ENCODE results near the gene SAMD5. TPM values are rescaled to one million over a fixed set of nuclear protein-coding genes. Genes with fewer than 3 reads are reported as not detected.

Gene SAMD5
- total RNA-seq (under 1 TPM; 0.02 to 0.04 TPM), polyA plus RNA-seq (not detected)

DNA sequence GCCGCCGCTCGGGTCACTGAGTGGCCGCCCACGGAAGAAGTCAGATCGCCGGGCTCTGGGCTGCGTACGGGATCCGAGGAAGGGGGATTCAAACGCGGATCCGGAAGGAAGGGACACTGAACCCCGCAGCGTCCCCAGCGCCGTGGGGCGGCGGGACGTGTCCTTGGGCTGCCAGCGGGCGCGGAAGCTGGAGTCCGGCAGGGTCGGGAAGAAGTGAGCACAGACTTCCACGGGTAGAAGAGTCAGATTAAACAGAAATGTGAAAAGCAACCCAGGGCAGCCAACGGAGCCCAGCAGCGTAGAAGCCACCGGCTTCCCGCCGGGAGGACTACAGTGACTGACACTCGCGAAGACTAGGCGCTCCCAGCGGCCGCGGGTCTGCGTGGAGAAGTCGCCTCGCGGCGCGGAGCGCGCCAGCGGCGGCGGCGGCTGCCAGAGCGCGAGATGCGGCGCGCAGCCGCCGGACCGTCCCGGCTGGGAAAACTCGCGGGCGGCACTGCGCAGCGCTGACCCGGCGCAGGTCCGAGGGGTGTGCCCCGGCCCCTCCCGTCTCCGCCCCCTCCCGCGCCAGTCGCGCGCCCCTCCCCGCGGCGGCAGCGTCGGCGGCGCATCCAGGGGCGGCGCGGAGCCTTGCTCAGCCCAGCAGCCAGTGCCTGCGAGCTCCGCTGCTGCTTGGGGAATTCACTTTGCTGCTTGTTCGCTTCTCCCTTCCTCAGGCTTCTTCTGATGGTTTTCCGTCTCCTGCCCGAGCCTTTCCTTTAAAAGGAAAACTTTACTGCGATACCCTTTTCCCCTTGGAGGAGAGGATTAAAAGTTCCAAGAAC, at the start of gene SAMD5:
SAMD5 (plus strand) TSS at position 649 of the 824 bp plus-strand sequence. CDS start 239 bp downstream, outside the sequence.
- peaks cover 10 to 26% (median 14%) of the 10 kb centered on the region in 3 donors for H3K4me1 Mint-ChIP-seq
- peaks cover 21% of the 10 kb centered on the region for H3K27me3 ChIP-seq (ENCODE audit: insufficient read depth, low read length, poor library complexity, severe bottlenecking)
- no peaks in the 10 kb centered on the region for H3K36me3 Mint-ChIP-seq
- no peak within 1 kb of the TSS for H3K4me3 ChIP-seq (ENCODE audit: low read length)
- no peaks in the 10 kb centered on the region for H3K36me3 ChIP-seq (ENCODE audit: insufficient read depth, low read length)
- POLR2A ChIA-PET: no interaction called here
- CTCF ChIA-PET: no interaction called here
- H3K9me3 Mint-ChIP-seq: no peaks in the 10 kb centered on the region
- H3K4me3 Mint-ChIP-seq: peak within 1 kb of the TSS in 6 of 7 donors; percentile 29 to 86 (median 60)
- no peak within 1 kb of the TSS for H3K27ac ChIP-seq (ENCODE audit: low read depth, low read length)
- DNase-seq: no peak
- no peaks in the 10 kb centered on the region for H3K9me3 ChIP-seq (ENCODE audit: low read length)
- peaks cover 40 to 56% of the 10 kb centered on the region in 2 donors for H3K27me3 Mint-ChIP-seq
- H3K27ac Mint-ChIP-seq: no peak within 1 kb of the TSS
- H3K4me1 ChIP-seq (ENCODE audit: insufficient read depth, low read length): no peaks in the 10 kb centered on the region

GRCh38 chr6:147459780-147460179, 48.7 kb upstream of the SAMD5 start:
- H3K9me3 Mint-ChIP-seq: peaks cover 0 to 2% (median 0%) of the 10 kb centered on the region in 5 donors
- H3K4me1 ChIP-seq (ENCODE audit: insufficient read depth, low read length): no peaks in the 10 kb centered on the region
- DNase-seq: no peak
- H3K27me3 Mint-ChIP-seq: peaks cover 2 to 5% of the 10 kb centered on the region in 2 donors
- CTCF ChIA-PET: no interaction called here
- no peaks in the 10 kb centered on the region for H3K36me3 ChIP-seq (ENCODE audit: insufficient read depth, low read length)
- no peaks in the 10 kb centered on the region for H3K36me3 Mint-ChIP-seq
- H3K27ac ChIP-seq (ENCODE audit: low read depth, low read length): no peak overlapping the region
- POLR2A ChIA-PET: no interaction called here
- H3K27ac Mint-ChIP-seq: no peak overlapping the region
- no peak overlapping the region for H3K4me3 ChIP-seq (ENCODE audit: low read length)
- H3K27me3 ChIP-seq (ENCODE audit: insufficient read depth, low read length, poor library complexity, severe bottlenecking): no peaks in the 10 kb centered on the region
- no peaks in the 10 kb centered on the region for H3K4me1 Mint-ChIP-seq
- no peak overlapping the region for H3K4me3 Mint-ChIP-seq
- H3K9me3 ChIP-seq (ENCODE audit: low read length): no peaks in the 10 kb centered on the region

GRCh38 chr6:147463651-147464050, 44.8 kb upstream of the SAMD5 start:
- DNase-seq: no peak
- Histone ChIP-seq H3K27ac (ENCODE audit: low read depth, low read length) (no peak overlapping the region), H3K9me3 (ENCODE audit: low read length) (no peaks in the 10 kb centered on the region), H3K4me3 (ENCODE audit: low read length) (no peak overlapping the region), H3K27me3 (ENCODE audit: insufficient read depth, low read length, poor library complexity, severe bottlenecking) (no peaks in the 10 kb centered on the region), H3K36me3 (ENCODE audit: insufficient read depth, low read length) (no peaks in the 10 kb centered on the region), H3K4me1 (ENCODE audit: insufficient read depth, low read length) (no peaks in the 10 kb centered on the region)
- ChIA-PET POLR2A (no interaction called here), CTCF (no interaction called here)
- Mint-ChIP-seq H3K27ac (no peak overlapping the region), H3K4me3 (no peak overlapping the region), H3K27me3 (peaks cover 0 to 11% of the 10 kb centered on the region in 2 donors), H3K36me3 (no peaks in the 10 kb centered on the region), H3K4me1 (no peaks in the 10 kb centered on the region), H3K9me3 (peaks cover 0 to 2% (median 0%) of the 10 kb centered on the region in 5 donors)

DNA sequence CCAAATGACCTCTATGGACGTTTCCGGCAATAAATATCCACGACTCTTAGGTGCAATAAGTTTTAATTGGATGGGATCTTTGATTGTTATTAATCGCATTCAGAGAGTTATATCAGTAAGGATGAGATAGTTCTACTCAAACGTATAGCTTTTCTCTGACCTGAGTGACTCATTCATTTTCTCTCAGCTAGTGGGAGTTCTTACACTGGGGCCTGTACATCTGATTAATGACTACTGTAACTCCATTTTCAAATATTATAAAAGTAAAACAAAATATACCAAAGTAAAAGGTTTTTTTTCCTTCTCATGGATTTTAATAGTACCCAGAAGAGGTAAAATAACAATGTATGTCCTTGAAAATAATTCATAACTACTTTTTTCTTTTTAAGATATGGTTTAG, 41.1 kb upstream of the SAMD5 start:
- H3K27ac ChIP-seq (ENCODE audit: low read depth, low read length): no peak overlapping the region
- no peaks in the 10 kb centered on the region for H3K9me3 ChIP-seq (ENCODE audit: low read length)
- no peaks in the 10 kb centered on the region for H3K36me3 Mint-ChIP-seq
- no peaks in the 10 kb centered on the region for H3K27me3 ChIP-seq (ENCODE audit: insufficient read depth, low read length, poor library complexity, severe bottlenecking)
- H3K4me1 Mint-ChIP-seq: no peaks in the 10 kb centered on the region
- POLR2A ChIA-PET: no interaction called here
- H3K4me3 ChIP-seq (ENCODE audit: low read length): no peak overlapping the region
- CTCF ChIA-PET: no interaction called here
- peaks cover 2 to 17% of the 10 kb centered on the region in 2 donors for H3K27me3 Mint-ChIP-seq
- no peaks in the 10 kb centered on the region for H3K4me1 ChIP-seq (ENCODE audit: insufficient read depth, low read length)
- DNase-seq: no peak
- no peak overlapping the region for H3K27ac Mint-ChIP-seq
- H3K4me3 Mint-ChIP-seq: no peak overlapping the region
- peaks cover 0 to 2% (median 0%) of the 10 kb centered on the region in 5 donors for H3K9me3 Mint-ChIP-seq
- no peaks in the 10 kb centered on the region for H3K36me3 ChIP-seq (ENCODE audit: insufficient read depth, low read length)

DNA sequence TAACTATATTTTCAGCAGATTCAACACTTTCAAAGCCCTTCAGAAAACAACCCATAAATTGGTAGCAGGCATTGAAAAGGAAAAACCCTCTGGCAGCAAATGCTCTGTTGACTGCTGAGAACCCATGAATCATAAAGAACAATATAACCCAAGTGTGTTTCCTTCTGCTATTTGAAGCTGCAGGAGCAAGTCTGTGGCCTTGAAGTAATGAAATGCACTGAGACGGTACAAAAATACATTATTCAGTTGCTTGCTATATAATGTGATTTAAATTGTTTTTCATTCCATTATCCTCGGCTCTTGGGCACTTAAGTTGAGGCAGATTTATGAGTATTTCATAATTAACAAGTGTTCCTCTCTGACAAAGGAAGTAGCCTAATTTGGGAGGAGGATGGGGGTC, 40.6 kb upstream of the SAMD5 start:
- Histone ChIP-seq H3K4me3 (ENCODE audit: low read length) (no peak overlapping the region), H3K4me1 (ENCODE audit: insufficient read depth, low read length) (no peaks in the 10 kb centered on the region), H3K27me3 (ENCODE audit: insufficient read depth, low read length, poor library complexity, severe bottlenecking) (no peaks in the 10 kb centered on the region), H3K36me3 (ENCODE audit: insufficient read depth, low read length) (no peaks in the 10 kb centered on the region), H3K27ac (ENCODE audit: low read depth, low read length) (no peak overlapping the region), H3K9me3 (ENCODE audit: low read length) (no peaks in the 10 kb centered on the region)
- Mint-ChIP-seq H3K4me3 (no peak overlapping the region), H3K9me3 (peaks cover 0 to 4% (median 0%) of the 10 kb centered on the region in 5 donors), H3K4me1 (no peaks in the 10 kb centered on the region), H3K27ac (no peak overlapping the region), H3K27me3 (peaks cover 2 to 17% of the 10 kb centered on the region in 2 donors), H3K36me3 (no peaks in the 10 kb centered on the region)
- CTCF ChIA-PET: no interaction called here
- DNase-seq: no peak
- POLR2A ChIA-PET: no interaction called here

DNA sequence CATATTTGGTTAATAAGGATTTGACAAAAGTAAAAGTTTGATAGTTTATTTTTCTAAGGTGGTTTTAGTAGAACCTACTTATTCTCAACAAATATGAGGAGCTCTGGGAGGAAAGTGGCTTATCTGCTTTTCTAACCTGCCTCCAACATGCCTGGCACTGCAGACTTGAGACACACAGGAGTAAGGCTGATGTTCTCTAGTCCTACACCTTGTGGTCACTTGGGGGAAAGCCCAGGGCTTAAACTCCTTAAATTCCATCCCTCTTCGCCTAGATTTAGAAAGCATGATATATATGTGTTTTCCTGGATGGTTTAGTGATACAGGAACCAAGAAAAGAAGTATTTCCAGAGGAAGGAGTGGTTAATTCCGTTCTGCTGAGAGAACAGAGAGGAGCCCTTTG, 39.9 kb upstream of the SAMD5 start:
- DNase-seq: no peak
- Mint-ChIP-seq H3K27me3 (peaks cover 2 to 17% of the 10 kb centered on the region in 2 donors), H3K27ac (no peak overlapping the region), H3K9me3 (peaks cover 0 to 4% (median 0%) of the 10 kb centered on the region in 5 donors), H3K4me1 (no peaks in the 10 kb centered on the region), H3K4me3 (no peak overlapping the region), H3K36me3 (no peaks in the 10 kb centered on the region)
- H3K36me3 ChIP-seq (ENCODE audit: insufficient read depth, low read length): no peaks in the 10 kb centered on the region
- H3K4me1 ChIP-seq (ENCODE audit: insufficient read depth, low read length): no peaks in the 10 kb centered on the region
- no peaks in the 10 kb centered on the region for H3K27me3 ChIP-seq (ENCODE audit: insufficient read depth, low read length, poor library complexity, severe bottlenecking)
- no peaks in the 10 kb centered on the region for H3K9me3 ChIP-seq (ENCODE audit: low read length)
- ChIA-PET CTCF (no interaction called here), POLR2A (no interaction called here)
- H3K27ac ChIP-seq (ENCODE audit: low read depth, low read length): no peak overlapping the region
- no peak overlapping the region for H3K4me3 ChIP-seq (ENCODE audit: low read length)

- Mint-ChIP-seq H3K4me3 (no peak overlapping the region), H3K27me3 (no peaks in the 10 kb centered on the region), H3K9me3 (peaks cover 0 to 5% (median 2%) of the 10 kb centered on the region in 5 donors), H3K27ac (no peak overlapping the region), H3K36me3 (no peaks in the 10 kb centered on the region), H3K4me1 (no peaks in the 10 kb centered on the region)
- CTCF ChIA-PET: no interaction called here
- POLR2A ChIA-PET: no interaction called here
- Histone ChIP-seq H3K36me3 (ENCODE audit: insufficient read depth, low read length) (no peaks in the 10 kb centered on the region), H3K9me3 (ENCODE audit: low read length) (no peaks in the 10 kb centered on the region), H3K4me3 (ENCODE audit: low read length) (no peak overlapping the region), H3K4me1 (ENCODE audit: insufficient read depth, low read length) (no peaks in the 10 kb centered on the region), H3K27ac (ENCODE audit: low read depth, low read length) (no peak overlapping the region), H3K27me3 (ENCODE audit: insufficient read depth, low read length, poor library complexity, severe bottlenecking) (no peaks in the 10 kb centered on the region)
- DNase-seq: no peak
Measured at GRCh38 chr6:147479857-147480256, 28.6 kb upstream of the SAMD5 start.

- Mint-ChIP-seq H3K4me3 (no peak overlapping the region), H3K9me3 (peaks cover 0 to 7% (median 2%) of the 10 kb centered on the region in 5 donors), H3K27ac (no peak overlapping the region), H3K27me3 (peaks cover 1 to 7% of the 10 kb centered on the region in 2 donors), H3K36me3 (no peaks in the 10 kb centered on the region), H3K4me1 (no peaks in the 10 kb centered on the region)
- Histone ChIP-seq H3K9me3 (ENCODE audit: low read length) (no peaks in the 10 kb centered on the region), H3K4me1 (ENCODE audit: insufficient read depth, low read length) (no peaks in the 10 kb centered on the region), H3K4me3 (ENCODE audit: low read length) (no peak overlapping the region), H3K27me3 (ENCODE audit: insufficient read depth, low read length, poor library complexity, severe bottlenecking) (no peaks in the 10 kb centered on the region), H3K36me3 (ENCODE audit: insufficient read depth, low read length) (no peaks in the 10 kb centered on the region), H3K27ac (ENCODE audit: low read depth, low read length) (no peak overlapping the region)
- ChIA-PET CTCF (no interaction called here), POLR2A (no interaction called here)
- no peak for DNase-seq
Measured at GRCh38 chr6:147486683-147487082, 21.8 kb upstream of the SAMD5 start.

Measured in CD8-positive, alpha-beta memory T cell (primary cell).